DMS 273 (cell line): ENCODE data around the gene BIRC3.
A peak's percentile ranks its signal among the peaks of the same experiment; 100 is the strongest.
"Not testable (repeated sequence)": the region's sequence is repeated elsewhere in the genome, so short reads cannot be mapped to it uniquely, and the experiment has no call there.

Experiments
- DNase-seq: peaks from one replicate; lab custom pipeline; 2025; ENCODE audit not compliant: unreplicated experiment; lab: John Stamatoyannopoulos, UW

Gene BIRC3

DNA sequence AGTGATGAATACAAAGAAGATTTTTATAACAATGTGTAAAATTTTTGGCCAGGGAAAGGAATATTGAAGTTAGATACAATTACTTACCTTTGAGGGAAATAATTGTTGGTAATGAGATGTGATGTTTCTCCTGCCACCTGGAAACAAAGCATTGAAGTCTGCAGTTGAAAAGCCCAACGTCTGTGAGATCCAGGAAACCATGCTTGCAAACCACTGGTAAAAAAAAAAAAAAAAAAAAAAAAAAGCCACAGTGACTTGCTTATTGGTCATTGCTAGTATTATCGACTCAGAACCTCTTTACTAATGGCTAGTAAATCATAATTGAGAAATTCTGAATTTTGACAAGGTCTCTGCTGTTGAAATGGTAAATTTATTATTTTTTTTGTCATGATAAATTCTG lies 5.3 kb downstream of the BIRC3 start:
- DNase-seq, result no peak

DNA sequence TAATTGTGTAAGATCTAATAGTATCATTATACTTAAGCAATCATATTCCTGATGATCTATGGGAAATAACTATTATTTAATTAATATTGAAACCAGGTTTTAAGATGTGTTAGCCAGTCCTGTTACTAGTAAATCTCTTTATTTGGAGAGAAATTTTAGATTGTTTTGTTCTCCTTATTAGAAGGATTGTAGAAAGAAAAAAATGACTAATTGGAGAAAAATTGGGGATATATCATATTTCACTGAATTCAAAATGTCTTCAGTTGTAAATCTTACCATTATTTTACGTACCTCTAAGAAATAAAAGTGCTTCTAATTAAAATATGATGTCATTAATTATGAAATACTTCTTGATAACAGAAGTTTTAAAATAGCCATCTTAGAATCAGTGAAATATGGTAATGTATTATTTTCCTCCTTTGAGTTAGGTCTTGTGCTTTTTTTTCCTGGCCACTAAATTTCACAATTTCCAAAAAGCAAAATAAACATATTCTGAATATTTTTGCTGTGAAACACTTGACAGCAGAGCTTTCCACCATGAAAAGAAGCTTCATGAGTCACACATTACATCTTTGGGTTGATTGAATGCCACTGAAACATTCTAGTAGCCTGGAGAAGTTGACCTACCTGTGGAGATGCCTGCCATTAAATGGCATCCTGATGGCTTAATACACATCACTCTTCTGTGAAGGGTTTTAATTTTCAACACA lies 6.4 kb downstream of the BIRC3 start:
- DNase-seq, result no peak

- DNase-seq, result no peak
Observed at GRCh38 chr11:102325088-102325487, 7.8 kb downstream of the BIRC3 start.

- no peak for DNase-seq
Observed at GRCh38 chr11:102328748-102329147, 11.5 kb downstream of the BIRC3 start.

- DNase-seq, result no peak
Observed at GRCh38 chr11:102330231-102330630, 12.9 kb downstream of the BIRC3 start.

- DNase-seq, result no peak
Observed at GRCh38 chr11:102331341-102331740, 14.1 kb downstream of the BIRC3 start.

DNA sequence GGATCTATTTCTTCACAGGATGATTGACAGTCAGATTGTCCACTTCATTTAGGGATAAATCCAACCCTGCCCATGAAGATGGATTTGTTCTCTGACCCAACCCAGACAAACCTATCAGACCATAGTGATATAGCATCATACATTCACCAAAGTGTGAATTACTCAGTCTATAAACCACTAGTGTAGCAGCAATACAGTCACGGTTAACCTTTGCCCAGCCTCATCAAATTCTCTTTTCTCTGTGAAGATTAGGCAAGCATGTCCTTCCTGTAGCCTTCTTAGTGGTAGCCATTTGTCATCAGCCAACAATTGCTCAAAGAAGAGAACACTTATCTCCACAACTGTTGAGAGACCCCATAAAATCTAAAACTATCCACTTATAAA lies 15.3 kb downstream of the BIRC3 start:
- DNase-seq, result no peak

DNA sequence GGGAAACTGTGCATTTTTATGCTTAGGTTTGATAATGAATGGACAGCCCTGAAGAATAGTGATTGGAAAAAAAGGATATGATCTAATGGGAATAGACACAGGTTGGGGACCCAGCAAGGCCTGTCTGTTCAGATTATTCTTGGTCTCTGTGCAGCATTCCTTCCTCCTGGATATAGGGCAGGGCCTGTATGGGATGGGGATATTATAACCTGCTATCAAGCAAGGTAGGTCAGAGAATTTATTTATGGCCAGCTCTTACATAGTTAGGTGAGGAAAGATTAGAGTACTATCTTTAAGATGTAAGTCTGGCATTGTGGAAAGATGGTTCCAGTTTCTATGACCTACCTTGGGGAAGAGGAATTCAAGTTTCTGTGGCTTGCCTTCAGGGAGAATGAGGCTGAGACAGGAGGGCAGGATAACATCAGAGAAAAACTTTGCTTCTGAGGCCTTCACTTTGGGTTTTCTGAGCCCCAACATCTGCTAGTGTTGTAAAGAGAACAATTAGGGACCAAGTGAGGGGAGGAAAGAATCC lies 21.3 kb downstream of the BIRC3 start:
- no peak for DNase-seq

DNA sequence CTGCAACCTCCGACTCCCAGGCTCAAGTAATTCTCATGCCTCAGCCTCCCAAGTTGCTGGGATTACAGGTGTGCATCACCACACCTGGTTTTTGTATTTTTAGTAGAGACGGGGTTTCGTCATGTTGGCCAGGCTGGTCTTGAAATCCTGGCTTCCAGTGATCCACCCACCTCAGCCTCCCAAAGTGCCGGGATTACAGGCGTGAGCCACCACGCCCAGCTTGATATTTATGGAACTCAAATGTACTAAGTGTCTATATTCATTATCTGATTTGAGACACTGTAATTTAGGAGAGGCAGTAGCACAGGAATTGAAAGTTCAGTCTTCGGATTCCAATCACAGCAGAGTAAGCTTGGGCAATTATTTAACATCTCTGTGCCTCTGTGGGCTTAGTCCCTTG lies 24.0 kb downstream of the BIRC3 start:
- DNase-seq, result not testable (repeated sequence)

DNA sequence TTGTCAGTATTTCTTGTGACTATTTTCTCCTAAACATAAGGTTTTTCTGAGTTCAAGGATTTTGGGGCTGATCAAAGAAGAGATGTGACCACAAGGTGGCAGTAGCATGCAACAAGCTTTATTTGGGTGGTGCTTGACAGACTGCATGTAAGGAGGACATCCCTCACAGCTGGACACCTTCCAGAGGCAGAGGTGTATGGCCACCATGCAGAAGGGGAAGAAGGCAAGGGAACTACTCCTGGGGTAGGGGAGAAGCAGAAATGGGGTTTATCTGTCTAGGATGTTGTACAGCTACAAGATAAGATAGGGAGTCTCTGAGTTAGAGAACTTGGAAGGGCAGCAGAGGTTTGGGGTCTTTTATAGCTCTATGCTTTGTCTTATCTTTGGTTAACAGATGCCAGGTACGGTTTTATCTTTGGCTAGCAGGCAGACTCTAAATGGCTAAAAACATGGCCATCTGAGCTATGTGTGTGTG lies 24.6 kb downstream of the BIRC3 start:
- DNase-seq, result peak; percentile 84

DNA sequence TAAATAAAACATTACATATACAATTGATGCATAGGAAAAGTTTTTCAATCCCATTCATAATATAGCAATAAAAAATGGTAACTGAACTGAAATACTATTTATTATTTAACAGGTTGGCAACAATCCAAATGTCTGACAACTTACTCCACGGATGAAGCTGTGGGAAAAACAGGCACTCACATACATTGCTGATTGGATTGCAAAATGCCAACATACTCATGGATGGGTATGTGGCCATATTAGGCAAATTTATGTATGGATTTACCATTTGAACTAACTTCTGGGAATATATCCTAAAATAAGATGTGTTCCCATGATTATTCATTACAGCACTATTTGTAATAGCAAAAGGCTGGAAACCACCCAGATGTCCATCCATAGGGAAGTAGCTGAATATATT lies 26.5 kb downstream of the BIRC3 start:
- DNase-seq, result peak; percentile 14

DNA sequence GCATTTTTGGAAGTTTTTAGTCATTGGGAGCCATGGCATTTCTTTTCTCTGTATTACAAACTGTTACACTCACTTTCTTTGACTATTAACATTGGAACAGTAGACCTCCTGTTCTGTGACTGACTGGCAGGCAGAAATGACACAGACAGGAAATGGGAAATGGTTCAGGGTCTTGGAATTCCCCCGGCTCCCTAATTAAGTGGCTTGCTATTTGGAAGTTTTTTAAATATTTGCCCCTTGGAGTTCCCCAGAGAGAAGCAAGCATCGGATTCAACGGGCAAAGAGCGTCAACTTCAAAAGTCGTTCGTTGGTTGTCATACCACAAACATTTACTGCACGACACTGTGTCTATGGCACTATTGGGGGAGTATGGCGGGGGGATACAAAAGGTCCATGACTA lies 28.6 kb downstream of the BIRC3 start:
- no peak for DNase-seq

GRCh38 chr11:102346456-102346747 lies 29.1 kb downstream of the BIRC3 start:
- no peak for DNase-seq

- peak; percentile 96 for DNase-seq
Observed at GRCh38 chr11:102346748-102347461, 29.6 kb downstream of the BIRC3 start, which contains the start of gene BIRC2. Gene BIRC2, plus strand, starts transcription at chr11:102347214. Its CDS starts 2,641 bp downstream, at chr11:102349855.

DNA sequence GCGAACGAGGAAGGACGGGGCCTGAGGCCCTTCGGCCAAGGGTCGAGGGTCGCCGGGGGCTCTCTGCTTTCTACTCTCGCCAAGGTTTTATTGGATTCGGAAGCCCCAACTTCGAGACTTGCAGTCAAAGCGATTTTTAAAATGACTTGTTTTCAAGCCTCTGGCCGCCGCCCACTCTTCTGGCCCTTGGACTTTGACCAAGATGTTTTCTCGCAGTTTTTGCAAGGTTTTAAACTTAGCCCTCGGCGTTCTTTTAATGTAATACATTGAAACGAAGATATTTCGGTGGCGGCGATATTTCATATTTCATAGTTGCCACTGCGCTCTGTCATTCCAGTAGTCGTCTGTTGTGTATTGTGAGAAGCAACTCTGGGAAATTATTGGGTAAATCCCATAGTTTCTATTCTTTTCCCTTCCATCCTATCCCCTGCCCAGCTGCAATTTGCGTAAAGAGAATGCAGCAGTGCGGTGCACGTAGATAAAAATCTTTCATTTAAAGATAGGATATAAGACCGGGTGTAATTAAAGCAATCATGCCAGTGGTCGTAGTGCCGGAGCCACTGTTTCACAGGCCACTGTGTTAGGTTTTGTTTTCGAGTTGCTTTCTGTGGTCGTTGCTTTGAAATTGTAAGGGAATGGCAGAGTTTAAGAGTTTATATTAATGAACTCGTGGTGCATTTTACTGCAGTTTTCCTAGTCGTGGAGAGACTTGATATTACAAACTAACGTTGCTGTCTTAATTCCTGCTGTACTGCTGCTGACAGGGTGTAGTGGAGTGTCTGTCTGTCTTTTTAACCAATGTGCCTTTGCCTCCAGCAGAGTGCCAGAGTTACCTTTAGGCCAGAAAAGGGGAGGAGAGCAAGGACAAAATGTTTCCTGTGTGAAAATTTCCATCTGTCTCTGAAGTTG lies 30.4 kb downstream of the BIRC3 start:
- DNase-seq, result peak; percentile 54

DNA sequence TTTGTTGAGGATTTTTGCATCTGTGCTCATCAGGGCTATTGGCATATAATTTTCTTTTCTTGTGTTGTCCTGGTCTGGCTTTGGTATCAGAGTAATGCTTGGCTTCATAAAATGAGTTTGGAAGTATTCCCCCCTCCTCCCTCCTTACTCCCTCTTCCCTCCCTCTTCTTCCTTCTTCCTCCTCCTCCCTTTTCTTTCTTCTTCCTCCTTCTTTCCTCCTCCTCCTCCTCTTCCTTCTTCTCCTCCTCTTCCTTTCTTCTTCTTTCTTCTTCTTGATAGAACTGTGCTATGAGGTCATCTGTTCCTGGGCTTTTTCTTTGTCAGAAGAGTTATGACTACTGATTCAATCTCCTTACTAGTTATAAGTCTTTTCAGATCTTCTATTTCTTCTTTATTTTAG lies 39.8 kb downstream of the BIRC3 start:
- DNase-seq, result no peak

- DNase-seq, result no peak
Observed at GRCh38 chr11:102359372-102359771, 42.1 kb downstream of the BIRC3 start.

- no peak for DNase-seq
Observed at GRCh38 chr11:102360681-102361080, 43.4 kb downstream of the BIRC3 start.

DNA sequence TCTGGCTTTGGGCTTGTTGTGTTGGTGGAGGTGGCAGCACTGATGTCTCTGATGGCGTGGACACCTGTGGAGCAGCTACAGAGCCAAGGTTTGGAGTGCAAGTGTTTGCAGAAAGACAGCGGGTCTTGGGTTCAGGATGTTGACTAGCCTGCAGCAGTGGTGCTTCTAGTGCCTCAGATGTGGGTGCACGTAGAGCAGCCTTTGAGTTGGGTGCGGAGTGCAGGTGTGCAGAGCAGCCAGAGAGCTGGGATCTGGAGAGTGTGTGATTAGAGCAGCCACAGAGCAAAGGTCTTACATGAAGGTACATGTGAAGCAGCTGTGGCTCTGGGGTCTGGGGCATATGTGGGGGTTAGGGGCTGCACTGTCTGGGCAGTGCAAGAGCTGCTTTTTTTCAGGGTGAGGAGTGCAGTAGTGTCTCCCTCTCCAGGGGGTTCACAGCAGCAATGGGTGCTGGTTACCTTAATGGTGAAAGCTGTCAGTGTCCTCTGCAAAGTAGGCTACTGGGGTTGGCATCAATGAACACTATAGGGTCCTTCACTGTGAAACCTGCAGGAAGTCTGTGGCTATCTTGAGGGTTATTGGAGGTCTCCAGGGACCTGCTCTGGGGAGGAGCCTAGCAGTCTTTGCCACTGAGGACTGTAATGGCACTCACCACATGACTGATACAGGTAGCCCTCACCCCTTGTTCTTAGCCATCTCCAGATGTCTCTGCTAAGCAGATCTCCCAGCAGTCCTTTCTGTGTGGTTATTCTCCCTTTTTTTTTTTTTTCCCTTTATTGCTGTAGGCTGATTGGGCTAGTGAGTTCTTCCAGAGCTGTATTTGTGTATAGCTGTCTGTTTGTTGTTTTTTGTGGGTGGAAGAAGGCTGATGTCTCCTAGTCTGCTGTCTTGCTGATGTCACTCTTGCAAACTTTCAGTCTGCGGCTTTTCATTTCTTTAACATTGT lies 44.1 kb downstream of the BIRC3 start:
- no peak for DNase-seq

- DNase-seq, result no peak
Observed at GRCh38 chr11:102364991-102365390, 47.7 kb downstream of the BIRC3 start.
